CD14-positive monocyte (primary cell): ENCODE data around the gene MARCHF9. TPM values are rescaled to one million over a fixed set of nuclear protein-coding genes. Genes with fewer than 3 reads are reported as not detected.

ENCODE experiments used
- DNase-seq, 3 donors: peaks; one replicate each; pipeline ENCODE4 v3.0.0-alpha.2; 2011 to 2022
- H2AFZ ChIP-seq: 2 replicates; pipeline ENCODE4 v1.6.0; 2012; ENCODE audit warnings: mild to moderate bottlenecking, low read depth, low read length, inconsistent platforms; ENCODE audit not compliant: insufficient read depth, poor library complexity, severe bottlenecking
- H3K27ac ChIP-seq, 2 donors: 1 replicate in 1 of 2; 2 replicates in 1 of 2; pipeline ENCODE4 v1.5.1; 2012 to 2013; ENCODE audit warnings: low read length in 2 of 2, control low read depth in 1 of 2, inconsistent platforms in 1 of 2, low read depth in 1 of 2, mild to moderate bottlenecking in 1 of 2
- H3K27me3 ChIP-seq, 2 donors: one replicate each; pipeline versions ENCODE4 v1.6.0 to v1.6.1; 2011 to 2013; ENCODE audit warnings: low read length in 2 of 2; ENCODE audit not compliant: control insufficient read depth in 2 of 2, insufficient read depth in 2 of 2
- H3K36me3 ChIP-seq, 2 donors: replicated peaks in 1 of 2; 1 replicate in 1 of 2; 2 replicates in 1 of 2; pipeline versions ENCODE4 v1.5.1 to v1.6.1; 2012 to 2013; ENCODE audit warnings: low read length in 2 of 2, control low read depth in 1 of 2, inconsistent platforms in 1 of 2, mild to moderate bottlenecking in 1 of 2; ENCODE audit not compliant: insufficient read depth in 2 of 2, control insufficient read depth in 1 of 2
- H3K4me1 ChIP-seq, 2 donors: 1 replicate in 1 of 2; 2 replicates in 1 of 2; pipeline versions ENCODE4 v1.5.1 to v1.6.1; 2012 to 2013; ENCODE audit warnings: low read length in 2 of 2, control low read depth in 1 of 2, inconsistent platforms in 1 of 2, mild to moderate bottlenecking in 1 of 2, moderate library complexity in 1 of 2; ENCODE audit not compliant: insufficient read depth in 2 of 2, control insufficient read depth in 1 of 2
- H3K4me2 ChIP-seq: replicated peaks from 2 replicates; pipeline ENCODE3; 2012; ENCODE audit warnings: low read length, moderate library complexity, mild to moderate bottlenecking; ENCODE audit not compliant: poor library complexity, severe bottlenecking; ENCODE audit errors: extremely low read depth
- H3K4me3 ChIP-seq, 3 experiments: fragments of 200-600 bp in 1 of 3; sonication (generic) in 1 of 3; replicated peaks in 1 of 3; 1 replicate in 2 of 3; 2 replicates in 1 of 3; pipeline ENCODE4 v1.5.1; 2011 to 2013; ENCODE audit warnings: low read length in 3 of 3, mild to moderate bottlenecking in 3 of 3, control low read depth in 2 of 3, low read depth in 2 of 3, inconsistent platforms in 1 of 3, moderate library complexity in 1 of 3
- H3K79me2 ChIP-seq: 2 replicates; pipeline ENCODE4 v1.6.0; 2012; ENCODE audit warnings: mild to moderate bottlenecking, control low read depth, inconsistent platforms, low read length, moderate library complexity; ENCODE audit not compliant: insufficient read depth
- H3K9ac ChIP-seq: 2 replicates; pipeline ENCODE4 v1.6.0; 2017; ENCODE audit warnings: low read length, mild to moderate bottlenecking; ENCODE audit not compliant: insufficient read depth, poor library complexity, severe bottlenecking
- H3K9me3 ChIP-seq, 2 donors: replicated peaks in 1 of 2; 1 replicate in 1 of 2; 2 replicates in 1 of 2; pipeline versions ENCODE4 v1.5.1 to v1.6.1; 2012 to 2013; ENCODE audit warnings: low read length in 2 of 2, control low read depth in 1 of 2; ENCODE audit not compliant: control insufficient read depth in 1 of 2, insufficient read depth in 1 of 2
- H4K20me1 ChIP-seq: 2 replicates; pipeline ENCODE4 v1.6.0; 2012; ENCODE audit warnings: mild to moderate bottlenecking, low read length, control low read depth, moderate library complexity; ENCODE audit not compliant: insufficient read depth
- H3K27ac Mint-ChIP-seq, 7 donors: one replicate each; pipeline ENCODE4 v1.8.0; 2020; ENCODE audit warnings: mild to moderate bottlenecking in 7 of 7, mixed read lengths in 7 of 7, moderate library complexity in 6 of 7, inconsistent platforms in 2 of 7
- H3K27me3 Mint-ChIP-seq, 3 donors: one replicate each; pipeline ENCODE4 v1.8.0; 2021 to 2022; ENCODE audit warnings: low read depth in 3 of 3, mild to moderate bottlenecking in 3 of 3, mixed read lengths in 3 of 3, moderate library complexity in 3 of 3, inconsistent platforms in 1 of 3
- H3K36me3 Mint-ChIP-seq, 2 donors: one replicate each; pipeline ENCODE4 v1.8.0; 2020; ENCODE audit warnings: mixed read lengths in 2 of 2, inconsistent platforms in 1 of 2, mild to moderate bottlenecking in 1 of 2
- H3K4me1 Mint-ChIP-seq: one replicate; pipeline ENCODE4 v1.8.0; 2020; ENCODE audit warnings: mild to moderate bottlenecking, mixed read lengths
- H3K4me3 Mint-ChIP-seq, 2 donors: one replicate each; pipeline ENCODE4 v1.8.0; 2020; ENCODE audit warnings: mild to moderate bottlenecking in 2 of 2, mixed read lengths in 2 of 2, moderate library complexity in 1 of 2
- H3K9me3 Mint-ChIP-seq, 7 donors: one replicate each; pipeline ENCODE4 v1.8.0; 2020 to 2022; ENCODE audit warnings: mixed read lengths in 7 of 7, mild to moderate bottlenecking in 6 of 7, moderate library complexity in 6 of 7, inconsistent platforms in 2 of 7
- CTCF ChIP-seq: fragments of 200-600 bp; IDR thresholded peaks from one replicate; pipeline ENCODE4 v1.8.0; 2022; ENCODE audit warnings: antibody characterized with exemption, mild to moderate bottlenecking
- WGBS: methylation state at CpG from one replicate; pipeline ENCODE4 v1.1.5; 2013; ENCODE audit warnings: missing lambda C conversion rate; ENCODE audit not compliant: insufficient coverage; 5-methylcytosine and 5-hydroxymethylcytosine counted together
- intact Hi-C, 2 donors: fragments of 100-400 bp; cut with micrococcal nuclease; formaldehyde crosslinking; loops; one replicate each; pipeline versions ENCODE4 v1.15.0 to v1.15.1; 2023
- polyA plus RNA-seq, 3 donors: library from polyadenylated mRNA; depleted of rRNA in 1 of 3; unstranded in 2 of 3; stranded (reverse) in 1 of 3; fragments of 300-500 nt in 2 of 3; fragments of >200 nt in 1 of 3; fragmentation: Illumina TruSeq in 2 of 3; gene quantifications; 1 replicate in 2 of 3; 2 replicates in 1 of 3; pipeline ENCODE4 v1.2.3, GENCODE V29; 2012 to 2021

The MARCHF9 gene
- polyA plus RNA-seq, 3 donors = 0.14 to 9.5 (median 0.23) TPM

- Histone ChIP-seq H3K9me3 (no peaks in the 10 kb centered on the region), H2AFZ (no peak overlapping the region), H3K27ac (peak overlapping the region; percentile 36 to 81), H3K4me3 (no peak overlapping the region), H4K20me1 (no peaks in the 10 kb centered on the region), H3K4me1 (peaks cover 47% of the 10 kb centered on the region in 2 donors), H3K27me3 (no peaks in the 10 kb centered on the region), H3K36me3 (peaks cover 3 to 4% of the 10 kb centered on the region in 2 donors), H3K79me2 (peaks cover 17% of the 10 kb centered on the region), H3K9ac (no peak overlapping the region), H3K4me2 (no peak overlapping the region)
- intact Hi-C loops = loop anchor here in 1 of 2 donors (5.0 kb wide), 1 partner anchor 67 kb away; the partner anchor contains the start of gene CTDSP2
- DNase-seq = no peak
- Mint-ChIP-seq H3K4me1 (peaks cover 51% of the 10 kb centered on the region), H3K4me3 (no peak overlapping the region), H3K27me3 (peaks cover 0 to 4% (median 0%) of the 10 kb centered on the region in 3 donors), H3K27ac (peak overlapping the region in 5 of 7 donors; percentile 57 to 91 (median 74)), H3K9me3 (peaks cover 0 to 4% (median 0%) of the 10 kb centered on the region in 7 donors), H3K36me3 (peaks cover 7 to 8% of the 10 kb centered on the region in 2 donors)
- TF ChIP-seq CTCF = no peak
- WGBS = 100% methylated on average over 3 of the region's 4 CpGs
Measured at GRCh38 chr12:57780284-57780897, 25.5 kb downstream of the MARCHF9 start.

- peaks cover 38 to 39% of the 10 kb centered on the region in 2 donors for H3K4me1 ChIP-seq
- peak overlapping the region in 1 of 3 experiments; percentile 82 for H3K4me3 ChIP-seq
Measured at GRCh38 chr12:57781244-57781643, 26.3 kb downstream of the MARCHF9 start.

More at GRCh38 chr12:57781244-57781643, 26.3 kb downstream of the MARCHF9 start:
- Histone ChIP-seq H3K79me2 (peaks cover 17% of the 10 kb centered on the region), H3K27ac (peak overlapping the region; percentile 36 to 81), H3K36me3 (peaks cover 12% of the 10 kb centered on the region in 2 donors), H3K27me3 (no peaks in the 10 kb centered on the region), H3K9me3 (no peaks in the 10 kb centered on the region), H2AFZ (peak overlapping the region; percentile 57), H4K20me1 (no peaks in the 10 kb centered on the region), H3K9ac (no peak overlapping the region), H3K4me2 (peak overlapping the region; percentile 83)
- peaks cover 0 to 3% (median 0%) of the 10 kb centered on the region in 3 donors for H3K27me3 Mint-ChIP-seq
- peak overlapping the region; percentile 57 to 94 (median 76) for H3K27ac Mint-ChIP-seq
- no peak for TF ChIP-seq CTCF
- 38% methylated on average over 1 of the region's 3 CpGs for WGBS
- H3K9me3 Mint-ChIP-seq = peaks cover 0 to 2% (median 0%) of the 10 kb centered on the region in 7 donors
- H3K4me3 Mint-ChIP-seq = peak overlapping the region in 1 of 2 donors; percentile 43
- peaks cover 11 to 12% of the 10 kb centered on the region in 2 donors for H3K36me3 Mint-ChIP-seq
- intact Hi-C loops = loop anchor here in 1 of 2 donors (5.0 kb wide), 1 partner anchor 66 kb away; the partner anchor contains the start of gene CTDSP2
- H3K4me1 Mint-ChIP-seq = peaks cover 42% of the 10 kb centered on the region
- peak in 2 of 3 donors; percentile 57 to 63 for DNase-seq
